ENCODE data around the gene SETBP1. TPM values are rescaled to one million over a fixed set of nuclear protein-coding genes. Genes with fewer than 3 reads are reported as not detected.

SETBP1 gene
- total and polyA plus RNA-seq, 2 of the 4 experiments (the other 2 are of a cell fraction) = 0.19 to 0.36 TPM

DNA sequence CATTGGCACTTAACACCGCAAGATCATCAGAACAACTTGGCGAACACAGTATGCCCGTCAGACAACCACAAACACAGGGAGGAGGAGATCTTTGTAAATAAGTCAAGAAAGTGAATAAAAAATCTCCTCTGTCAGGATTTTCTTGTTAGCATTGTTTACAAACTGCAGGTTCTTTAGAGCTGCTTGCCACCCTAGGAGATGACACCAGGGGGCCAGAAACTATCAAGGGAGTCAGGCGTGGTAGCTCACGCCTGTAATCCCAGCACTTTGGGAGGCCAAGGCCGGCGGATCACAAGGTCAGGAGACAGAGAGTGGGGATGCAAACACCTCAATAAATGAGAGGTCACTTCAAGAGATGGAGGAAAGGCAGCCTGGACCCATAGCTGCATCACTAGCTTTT is 428.1 kb downstream of the SETBP1 start:
- Histone ChIP-seq H4K20me1 (ENCODE audit: insufficient read depth, low read length) (no peaks in the 10 kb centered on the region), H2BK120ac (ENCODE audit: low read depth, low read length) (no peak overlapping the region), H3K4ac (ENCODE audit: low read depth, low read length) (no peak overlapping the region), H3K27ac (ENCODE audit: insufficient read depth, low read length) (no peak overlapping the region), H3K9me3 (ENCODE audit: control insufficient read depth, insufficient read depth, low read length) (no peaks in the 10 kb centered on the region), H2BK20ac (ENCODE audit: low read depth, low read length) (no peak overlapping the region), H3K79me1 (ENCODE audit: low read depth in 1 of 2, low read length in 2 of 2) (no peaks in the 10 kb centered on the region), H3K23ac (ENCODE audit: low read depth, low read length) (no peak overlapping the region), H4K5ac (ENCODE audit: low read depth, low read length) (no peak overlapping the region), H3K14ac (replicated peaks; ENCODE audit: low read depth, low read length) (no peak overlapping the region), H3K18ac (ENCODE audit: low read depth, low read length) (no peak overlapping the region), H4K8ac (ENCODE audit: low read depth in 2 of 2, low read length in 2 of 2) (no peak overlapping the region), H3K9ac (ENCODE audit: low read depth, low read length) (no peak overlapping the region), H4K91ac (ENCODE audit: insufficient read depth, low read depth, low read length) (no peak overlapping the region), H2BK5ac (ENCODE audit: low read depth, low read length, poor library complexity, severe bottlenecking) (no peak overlapping the region), H3K36me3 (ENCODE audit: control insufficient read depth, insufficient read depth, low read length) (no peaks in the 10 kb centered on the region), H3K56ac (ENCODE audit: extremely low read depth, insufficient read depth, low read length) (no peak overlapping the region), H3K27me3 (ENCODE audit: control insufficient read depth, insufficient read depth, low read length) (peaks cover 7% of the 10 kb centered on the region), H3K4me3 (ENCODE audit: insufficient read depth, low read depth, low read length) (no peak overlapping the region), H2AK9ac (replicated peaks; ENCODE audit: low read depth, low read length, poor library complexity) (no peak overlapping the region), H3K9me1 (ENCODE audit: insufficient read depth, low read length) (no peaks in the 10 kb centered on the region; the same call in 1 of the 2 replicates), H2AFZ (replicated peaks; ENCODE audit: low read length, poor library complexity) (no peak overlapping the region), H2AK5ac (ENCODE audit: low read depth, low read length) (no peak overlapping the region), H3K4me1 (ENCODE audit: control insufficient read depth, insufficient read depth, low read length) (no peaks in the 10 kb centered on the region), H3K4me2 (ENCODE audit: low read depth, low read length) (no peak overlapping the region), H2BK15ac (ENCODE audit: low read depth, low read length) (no peak overlapping the region)
- dilution Hi-C loops (cut with HindIII; ENCODE audit: low sequenced_read_pairs, unreplicated experiment) (no loop called here), intact Hi-C loops (cut with micrococcal nuclease) (no loop called here), in situ Hi-C loops (cut with MboI; ENCODE audit: low sequenced_read_pairs) (no loop called here)
- no TSS peak for BruUV-seq (replicated peaks)
- DNase-seq (no peak), ATAC-seq (ENCODE audit: low read depth) (no peak)
- CTCF ChIA-PET = no interaction called here
- POLR2A ChIA-PET (ENCODE audit: unreplicated experiment) = no interaction called here
- no CpG with 5 or more reads among the region's 7 CpGs for WGBS, 2 experiments (ENCODE audit: extremely low coverage in 2 of 2, insufficient read length in 1 of 2)
- TF ChIP-seq, protein P1, sequence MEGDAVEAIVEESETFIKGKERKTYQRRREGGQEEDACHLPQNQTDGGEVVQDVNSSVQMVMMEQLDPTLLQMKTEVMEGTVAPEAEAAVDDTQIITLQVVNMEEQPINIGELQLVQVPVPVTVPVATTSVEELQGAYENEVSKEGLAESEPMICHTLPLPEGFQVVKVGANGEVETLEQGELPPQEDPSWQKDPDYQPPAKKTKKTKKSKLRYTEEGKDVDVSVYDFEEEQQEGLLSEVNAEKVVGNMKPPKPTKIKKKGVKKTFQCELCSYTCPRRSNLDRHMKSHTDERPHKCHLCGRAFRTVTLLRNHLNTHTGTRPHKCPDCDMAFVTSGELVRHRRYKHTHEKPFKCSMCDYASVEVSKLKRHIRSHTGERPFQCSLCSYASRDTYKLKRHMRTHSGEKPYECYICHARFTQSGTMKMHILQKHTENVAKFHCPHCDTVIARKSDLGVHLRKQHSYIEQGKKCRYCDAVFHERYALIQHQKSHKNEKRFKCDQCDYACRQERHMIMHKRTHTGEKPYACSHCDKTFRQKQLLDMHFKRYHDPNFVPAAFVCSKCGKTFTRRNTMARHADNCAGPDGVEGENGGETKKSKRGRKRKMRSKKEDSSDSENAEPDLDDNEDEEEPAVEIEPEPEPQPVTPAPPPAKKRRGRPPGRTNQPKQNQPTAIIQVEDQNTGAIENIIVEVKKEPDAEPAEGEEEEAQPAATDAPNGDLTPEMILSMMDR (conservative IDR thresholded peaks at IDR 0.05; ENCODE audit: low read depth, low read length) = no peak
- TF ChIP-seq MAFK (IDR thresholded peaks at IDR 0.05; ENCODE audit: low read depth, low read length) (no peak), CHD1 (IDR thresholded peaks at IDR 0.05; ENCODE audit: low read depth, low read length) (no peak), FOS (IDR thresholded peaks at IDR 0.05; ENCODE audit: low read depth, low read length) (no peak), CEBPB (IDR thresholded peaks at IDR 0.05; ENCODE audit: low read depth, low read length) (no peak), RAD21 (IDR thresholded peaks at IDR 0.05; ENCODE audit: low read length) (no peak), MXI1 (IDR thresholded peaks at IDR 0.05; ENCODE audit: borderline replicate concordance, low read depth, low read length) (no peak), MAZ (IDR thresholded peaks at IDR 0.05; ENCODE audit: borderline replicate concordance, low read depth, low read length) (no peak), POLR2A (IDR thresholded peaks at IDR 0.05; ENCODE audit: low read depth, low read length) (no peak), RCOR1 (IDR thresholded peaks at IDR 0.05; ENCODE audit: insufficient replicate concordance, low read length) (no peak), SMC3 (IDR thresholded peaks at IDR 0.05; ENCODE audit: low read depth, low read length) (no peak), NFE2L2 (IDR thresholded peaks at IDR 0.05; ENCODE audit: low read depth, low read length) (no peak), BHLHE40 (IDR thresholded peaks at IDR 0.05; ENCODE audit: low read depth, low read length) (no peak), RFX5 (IDR thresholded peaks at IDR 0.05; ENCODE audit: low read depth, low read length) (no peak)
- TF ChIP-seq, protein P2, sequence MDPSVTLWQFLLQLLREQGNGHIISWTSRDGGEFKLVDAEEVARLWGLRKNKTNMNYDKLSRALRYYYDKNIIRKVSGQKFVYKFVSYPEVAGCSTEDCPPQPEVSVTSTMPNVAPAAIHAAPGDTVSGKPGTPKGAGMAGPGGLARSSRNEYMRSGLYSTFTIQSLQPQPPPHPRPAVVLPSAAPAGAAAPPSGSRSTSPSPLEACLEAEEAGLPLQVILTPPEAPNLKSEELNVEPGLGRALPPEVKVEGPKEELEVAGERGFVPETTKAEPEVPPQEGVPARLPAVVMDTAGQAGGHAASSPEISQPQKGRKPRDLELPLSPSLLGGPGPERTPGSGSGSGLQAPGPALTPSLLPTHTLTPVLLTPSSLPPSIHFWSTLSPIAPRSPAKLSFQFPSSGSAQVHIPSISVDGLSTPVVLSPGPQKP (IDR thresholded peaks at IDR 0.05; ENCODE audit: borderline replicate concordance, low read depth, low read length) = no peak
- TF ChIP-seq, protein P3, sequence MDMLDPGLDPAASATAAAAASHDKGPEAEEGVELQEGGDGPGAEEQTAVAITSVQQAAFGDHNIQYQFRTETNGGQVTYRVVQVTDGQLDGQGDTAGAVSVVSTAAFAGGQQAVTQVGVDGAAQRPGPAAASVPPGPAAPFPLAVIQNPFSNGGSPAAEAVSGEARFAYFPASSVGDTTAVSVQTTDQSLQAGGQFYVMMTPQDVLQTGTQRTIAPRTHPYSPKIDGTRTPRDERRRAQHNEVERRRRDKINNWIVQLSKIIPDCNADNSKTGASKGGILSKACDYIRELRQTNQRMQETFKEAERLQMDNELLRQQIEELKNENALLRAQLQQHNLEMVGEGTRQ (IDR thresholded peaks at IDR 0.05; ENCODE audit: low read depth, low read length) = no peak

Measured in IMR-90 (cell line).